Activated CD4-positive, alpha-beta T cell treated with anti-CD3 and anti-CD28 coated beads, Interleukin-2, amount 50 U/mL, for 1 hour (primary cell): ENCODE results near the gene PRKN.
"Not testable (repeated sequence)": the region's sequence is repeated elsewhere in the genome, so short reads cannot be mapped to it uniquely, and the experiment has no call there.

Experiments
- DNase-seq: peaks from one replicate; pipeline ENCODE4 v3.0.0-alpha.2; 2020

The PRKN gene

DNA sequence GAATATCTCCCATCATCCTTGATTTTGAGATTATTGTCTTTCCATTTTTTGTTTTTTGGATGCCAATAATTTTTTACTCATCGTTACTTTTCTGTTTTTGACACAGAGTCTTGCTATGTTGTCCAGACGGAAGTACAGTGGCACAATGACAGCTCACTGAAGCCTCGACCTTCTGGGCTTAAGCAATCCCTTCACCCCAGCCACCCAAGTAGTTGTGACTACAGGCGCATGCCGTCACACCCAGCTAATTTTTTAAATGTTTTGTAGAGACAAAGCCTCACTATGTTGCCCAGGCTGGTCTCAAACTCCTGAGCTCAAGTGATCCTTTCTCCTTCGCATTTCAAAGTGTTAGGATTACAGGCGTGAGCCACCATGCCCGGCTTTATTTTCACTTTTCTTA lies 851.3 kb downstream of the PRKN start:
- no peak for DNase-seq

DNA sequence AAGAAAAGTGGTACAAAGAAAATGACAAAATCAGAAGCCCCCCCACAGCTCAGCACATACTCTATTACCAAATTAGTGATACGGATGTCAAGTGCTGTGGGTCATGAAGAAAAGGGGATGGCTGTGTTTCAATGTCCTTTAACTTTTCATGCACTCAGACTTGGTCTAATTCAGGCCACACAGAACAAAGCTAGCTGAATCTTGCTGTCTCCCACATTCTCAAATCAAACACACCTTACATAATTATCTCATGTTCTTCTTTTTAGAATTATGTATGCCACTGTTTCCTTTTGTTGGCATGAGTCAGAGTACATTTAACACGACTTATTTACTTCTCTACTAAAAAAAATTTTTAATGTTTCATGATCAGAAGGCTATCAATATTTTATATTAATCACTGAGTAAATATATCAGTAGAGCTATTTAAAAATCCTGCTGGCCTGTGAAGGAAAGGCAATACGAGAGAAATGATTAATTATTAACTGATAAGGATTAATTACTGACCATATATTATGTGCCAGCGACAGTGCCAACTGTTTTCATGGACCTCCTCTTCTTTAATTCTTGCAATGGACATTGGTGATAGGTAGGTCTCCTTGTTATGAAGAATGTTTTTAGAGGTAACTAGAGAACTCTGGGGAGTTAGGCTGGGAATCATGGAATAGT lies 857.2 kb downstream of the PRKN start:
- no peak for DNase-seq

DNA sequence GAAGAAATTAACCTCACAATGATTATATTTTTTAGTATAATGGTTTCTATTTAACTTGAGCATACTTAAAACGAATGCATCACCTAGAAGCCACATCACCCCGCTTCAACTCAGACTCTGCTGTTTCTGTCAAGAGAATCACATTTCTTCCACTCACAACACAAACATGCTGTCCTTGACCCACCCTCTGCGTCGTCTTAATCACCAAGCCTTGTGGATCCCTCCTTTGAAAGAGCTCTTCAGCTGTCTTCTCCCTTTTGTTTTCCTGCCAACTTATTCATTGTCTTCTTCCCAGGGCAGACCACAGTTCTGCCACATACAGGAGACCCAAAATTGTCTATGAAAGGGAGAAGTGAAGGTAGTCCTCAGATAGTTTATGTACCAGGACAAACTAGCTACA lies 858.1 kb downstream of the PRKN start:
- no peak for DNase-seq

DNA sequence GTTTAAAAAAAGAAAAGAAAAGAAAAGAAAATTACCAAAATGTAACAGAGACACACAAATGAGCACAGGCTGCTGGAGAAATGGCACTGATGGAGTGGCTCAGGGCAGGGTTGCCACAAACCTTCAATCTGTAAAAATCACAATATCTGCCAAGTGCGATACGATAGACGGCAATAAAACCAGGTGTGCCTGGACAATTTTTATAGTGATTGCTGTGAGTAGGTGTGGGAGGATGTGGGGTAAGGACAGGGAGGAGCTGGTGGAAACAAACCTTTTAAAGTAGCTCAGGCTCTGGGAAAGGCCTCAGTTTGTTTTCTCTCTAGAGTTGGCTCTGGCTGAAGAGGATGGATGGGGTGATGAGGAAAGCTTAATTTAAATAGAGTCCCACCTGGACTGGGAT lies 861.0 kb downstream of the PRKN start:
- DNase-seq: no peak

DNA sequence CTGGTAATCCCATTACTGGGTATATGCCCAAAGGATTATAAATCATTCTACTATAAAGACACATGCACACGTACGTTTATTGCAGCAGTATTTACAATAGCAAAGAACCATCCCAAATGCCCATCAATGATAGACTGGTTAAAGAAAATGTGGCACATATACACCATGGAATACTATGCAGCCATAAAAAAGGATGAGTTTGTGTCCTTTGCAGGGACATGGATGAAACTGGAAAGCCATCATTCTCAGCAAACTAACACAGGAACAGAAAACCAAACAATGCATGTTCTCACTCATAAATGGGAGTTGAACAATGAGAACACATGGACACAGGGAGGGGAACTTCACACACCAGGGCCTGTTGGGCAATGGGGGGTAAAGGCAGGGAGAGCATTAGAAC lies 866.5 kb downstream of the PRKN start:
- DNase-seq: not testable (repeated sequence)

DNA sequence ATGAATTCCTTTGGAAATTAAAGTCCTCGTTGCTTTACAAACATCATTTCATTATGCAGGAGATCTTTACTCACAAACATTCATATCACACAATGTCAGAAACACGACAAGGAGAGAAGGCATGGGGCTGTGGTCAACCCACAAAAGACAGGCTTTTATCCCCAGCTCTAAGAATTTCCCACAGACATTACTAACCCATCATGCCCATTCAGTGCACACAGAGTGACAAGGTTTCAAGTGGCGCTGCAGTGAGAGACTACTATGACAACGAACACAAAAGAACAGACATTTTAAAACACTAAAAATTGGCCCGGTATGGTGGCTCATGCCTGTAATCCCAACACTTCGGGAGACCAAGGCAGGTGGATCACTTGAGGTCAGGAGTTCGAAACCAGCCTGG lies 873.9 kb downstream of the PRKN start:
- DNase-seq: no peak

DNA sequence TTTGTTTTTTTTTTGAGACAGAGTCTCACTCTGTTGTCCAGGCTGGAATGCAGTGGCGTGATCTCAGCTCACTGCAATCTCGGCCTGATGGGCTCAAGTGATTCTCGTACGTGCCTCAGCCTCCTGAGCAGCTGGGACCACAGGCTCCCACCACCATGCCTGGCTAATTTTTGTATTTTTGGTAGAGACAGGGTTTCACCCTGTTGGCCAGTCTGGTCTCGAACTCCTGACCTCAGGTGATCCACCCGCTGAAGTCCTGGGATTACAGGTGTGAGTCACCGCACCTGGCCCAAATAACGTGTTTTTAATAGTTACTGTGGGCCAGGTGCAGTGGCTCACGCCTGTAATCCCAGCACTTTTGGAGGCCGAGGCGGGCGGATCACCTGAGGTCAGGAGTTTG lies 876.1 kb downstream of the PRKN start:
- not testable (repeated sequence) for DNase-seq

DNA sequence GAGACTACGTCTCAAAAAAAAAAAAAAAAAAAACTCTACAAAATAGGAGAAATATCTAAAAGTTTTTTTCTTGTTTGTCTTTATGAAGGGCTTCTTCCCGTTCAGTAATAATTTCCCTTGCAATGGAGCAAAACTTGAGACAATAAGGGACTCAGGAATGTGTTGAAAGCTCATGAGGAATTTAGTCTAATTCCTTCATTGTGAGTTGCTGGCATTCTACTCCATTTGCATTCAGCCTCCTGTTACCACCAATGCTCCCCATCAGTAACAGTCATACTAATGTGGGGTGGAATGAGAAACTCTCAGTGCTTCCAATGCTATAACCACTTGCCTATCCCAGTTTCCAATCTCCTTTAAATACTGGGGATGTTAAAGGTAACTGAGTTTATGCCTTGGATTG lies 877.0 kb downstream of the PRKN start:
- no peak for DNase-seq

DNA sequence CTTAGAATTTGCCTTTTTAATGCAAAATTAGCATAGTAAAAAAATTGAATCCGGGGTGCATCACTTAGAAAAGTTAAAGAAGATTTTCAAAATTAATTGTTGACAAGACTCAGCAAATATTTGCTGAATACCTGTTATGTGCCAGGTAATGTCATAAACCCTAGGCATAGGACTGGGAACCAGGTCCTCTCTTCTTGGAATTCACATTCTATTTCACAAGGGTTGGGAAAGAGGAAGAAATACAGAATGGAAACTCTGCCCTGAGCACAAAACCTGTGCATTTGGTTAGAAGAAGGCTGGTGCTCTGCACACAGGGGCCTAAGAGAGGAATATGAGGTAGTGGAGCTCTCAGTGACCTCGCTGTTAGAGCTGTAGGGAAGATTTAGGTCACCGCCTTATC lies 879.9 kb downstream of the PRKN start:
- no peak for DNase-seq

DNA sequence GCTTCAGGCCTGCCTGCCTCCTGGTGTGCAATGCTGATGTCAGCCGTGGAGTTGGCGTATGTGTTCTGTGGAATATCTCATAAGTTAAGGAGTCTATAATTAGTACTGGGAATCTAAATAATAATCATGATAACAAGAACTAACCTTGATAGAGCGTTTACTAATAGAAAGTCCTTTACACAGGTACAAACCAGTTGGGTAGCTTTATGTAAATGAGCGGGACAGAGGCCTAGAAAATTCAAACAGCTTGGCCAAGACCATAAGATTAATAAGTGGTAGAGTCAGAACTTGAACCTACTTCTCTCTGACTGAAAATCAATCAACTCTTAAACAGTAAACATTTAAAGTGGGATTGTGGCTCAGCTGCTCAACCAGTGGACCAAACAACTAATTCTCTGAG lies 882.8 kb downstream of the PRKN start:
- no peak for DNase-seq

DNA sequence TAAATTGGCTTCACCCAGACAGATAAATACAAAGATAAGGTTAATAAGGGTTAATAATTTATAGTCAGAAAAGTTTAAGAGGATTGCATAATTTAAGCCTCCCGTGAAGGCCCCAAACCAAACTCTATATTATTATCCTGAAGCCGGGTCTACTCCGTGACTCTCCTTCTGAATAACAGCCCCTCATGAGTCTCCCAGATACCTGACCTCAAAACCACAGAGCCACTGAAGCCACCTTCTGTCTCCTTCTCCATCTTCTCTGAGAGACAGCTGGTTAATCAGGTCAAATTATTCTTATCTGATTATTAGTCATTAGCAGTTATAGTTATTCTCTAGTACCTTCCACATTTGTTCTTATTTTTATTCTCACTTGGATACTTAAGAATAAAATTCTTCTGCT lies 884.5 kb downstream of the PRKN start:
- DNase-seq: no peak

DNA sequence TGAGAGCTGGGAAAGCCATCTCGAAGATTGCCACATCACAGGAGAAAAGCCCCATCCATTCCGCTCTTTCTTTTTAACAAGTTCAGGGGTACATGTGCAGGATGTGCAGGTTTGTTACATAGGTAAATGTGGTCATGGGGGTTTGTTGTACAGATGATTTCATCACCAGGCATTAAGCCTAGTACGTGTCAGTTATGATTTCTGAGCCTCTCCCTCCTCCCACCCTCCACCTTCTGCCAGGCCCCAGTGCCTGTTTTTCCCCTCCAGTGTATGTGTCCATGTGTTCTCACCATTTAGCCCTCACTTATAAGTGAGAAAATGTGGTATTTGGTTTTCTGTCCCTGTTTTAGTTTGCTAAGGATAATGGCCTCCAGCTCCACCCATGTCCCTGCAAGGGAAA lies 887.2 kb downstream of the PRKN start:
- no peak for DNase-seq

DNA sequence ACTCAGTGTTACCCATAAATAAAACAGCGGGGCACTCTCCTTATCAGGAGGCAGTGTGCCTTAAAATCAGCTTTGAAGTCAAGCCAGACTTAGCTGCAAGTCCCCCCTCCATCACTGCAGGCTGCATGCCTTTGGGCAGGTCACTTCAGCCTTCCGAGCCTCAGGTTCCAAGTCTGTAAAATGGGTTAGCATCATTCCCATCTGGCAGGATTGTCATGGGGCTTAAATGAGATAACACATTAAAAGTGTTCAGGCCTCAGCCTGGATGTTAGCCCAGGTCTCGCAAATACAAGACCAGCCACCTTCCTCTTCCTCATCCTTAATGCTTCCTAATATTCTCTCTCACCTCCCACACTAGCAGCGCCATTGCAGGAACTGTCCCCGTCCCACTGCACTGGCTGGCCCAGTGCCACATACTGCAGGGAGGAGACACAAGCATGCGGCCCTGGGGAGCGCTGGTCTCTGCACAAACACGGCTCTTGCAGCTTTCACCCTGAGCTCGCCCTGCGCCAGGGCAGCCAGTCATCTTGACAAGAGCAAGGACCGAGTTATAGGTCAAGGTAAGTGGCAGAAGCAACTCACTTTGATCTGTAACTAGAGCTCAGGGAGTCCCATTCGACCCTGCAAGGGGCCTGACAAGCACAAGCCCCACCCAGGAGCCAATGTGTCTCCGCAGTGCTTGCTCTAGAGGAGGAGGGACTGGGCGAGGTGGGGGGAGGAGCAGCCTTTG lies 889.1 kb downstream of the PRKN start:
- DNase-seq: no peak

DNA sequence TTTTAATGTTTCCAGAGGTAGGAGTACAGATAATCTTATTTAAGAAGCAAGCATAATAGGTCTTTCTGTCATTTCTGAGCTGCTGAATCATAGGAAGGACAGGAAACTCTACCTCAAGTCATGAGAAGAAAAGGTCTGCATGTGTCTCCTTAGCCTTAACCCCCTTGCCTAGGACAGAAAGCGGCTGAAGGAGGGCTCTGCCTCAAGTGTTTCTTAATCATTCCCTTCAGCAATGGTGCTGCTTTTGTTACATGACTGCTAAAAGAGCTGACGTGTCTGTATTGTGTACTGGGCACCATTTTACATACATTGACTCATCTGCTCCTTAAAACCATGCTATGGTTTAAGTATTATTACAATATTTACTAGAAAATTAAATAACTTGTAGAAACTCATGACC lies 889.7 kb downstream of the PRKN start:
- no peak for DNase-seq

DNA sequence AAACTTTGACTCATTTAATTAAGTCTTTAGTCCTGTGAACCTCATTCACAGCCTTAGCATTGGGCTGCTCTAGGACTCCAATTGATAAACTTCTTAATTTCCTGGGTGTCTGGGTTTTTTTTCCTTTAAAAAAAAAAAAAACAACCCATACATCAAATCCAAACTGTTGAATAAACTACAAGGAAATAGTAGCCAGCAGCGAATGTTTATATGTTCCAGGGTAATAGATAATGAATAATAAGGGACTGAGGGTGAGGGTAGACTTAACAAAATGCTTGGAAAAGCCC lies 890.2 kb downstream of the PRKN start:
- no peak for DNase-seq

DNA sequence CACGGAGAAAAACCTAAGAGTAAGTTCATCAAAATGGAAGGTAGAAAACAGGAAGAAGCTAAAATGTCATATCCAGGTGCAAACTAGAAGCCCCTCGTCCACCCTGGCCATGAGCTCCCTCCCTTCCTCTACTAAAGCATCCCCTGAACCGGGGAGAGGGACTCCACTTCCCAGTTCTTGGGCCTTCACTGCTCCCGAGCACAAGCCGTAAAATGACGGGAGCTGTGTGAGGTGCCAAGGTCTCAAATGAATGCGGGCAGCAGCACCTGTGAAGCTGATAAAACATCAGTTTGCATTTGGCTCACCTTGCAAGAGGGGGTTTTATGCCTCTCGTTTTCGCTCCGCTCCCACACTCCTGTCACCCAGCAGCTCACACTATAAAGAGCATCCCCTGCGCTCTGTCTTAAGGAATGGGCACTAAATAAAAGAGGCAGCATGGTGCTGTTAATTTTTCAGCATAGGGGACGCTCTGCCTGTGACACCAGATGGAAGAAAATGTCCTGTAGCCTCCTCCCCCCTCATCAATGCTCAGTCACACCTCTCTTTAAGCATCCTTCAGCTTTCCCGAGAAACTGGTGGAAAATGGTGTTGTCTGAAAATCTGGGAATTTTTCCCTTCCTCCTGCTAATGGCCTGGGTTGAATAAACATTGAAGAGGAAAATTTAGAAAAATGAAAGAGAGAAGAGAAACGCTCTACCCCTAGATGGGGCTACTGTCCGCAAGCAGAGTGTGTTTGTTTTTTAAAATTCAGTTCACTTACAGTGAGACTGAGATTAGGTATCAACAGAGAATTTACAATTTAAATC lies 890.7 kb downstream of the PRKN start:
- no peak for DNase-seq

DNA sequence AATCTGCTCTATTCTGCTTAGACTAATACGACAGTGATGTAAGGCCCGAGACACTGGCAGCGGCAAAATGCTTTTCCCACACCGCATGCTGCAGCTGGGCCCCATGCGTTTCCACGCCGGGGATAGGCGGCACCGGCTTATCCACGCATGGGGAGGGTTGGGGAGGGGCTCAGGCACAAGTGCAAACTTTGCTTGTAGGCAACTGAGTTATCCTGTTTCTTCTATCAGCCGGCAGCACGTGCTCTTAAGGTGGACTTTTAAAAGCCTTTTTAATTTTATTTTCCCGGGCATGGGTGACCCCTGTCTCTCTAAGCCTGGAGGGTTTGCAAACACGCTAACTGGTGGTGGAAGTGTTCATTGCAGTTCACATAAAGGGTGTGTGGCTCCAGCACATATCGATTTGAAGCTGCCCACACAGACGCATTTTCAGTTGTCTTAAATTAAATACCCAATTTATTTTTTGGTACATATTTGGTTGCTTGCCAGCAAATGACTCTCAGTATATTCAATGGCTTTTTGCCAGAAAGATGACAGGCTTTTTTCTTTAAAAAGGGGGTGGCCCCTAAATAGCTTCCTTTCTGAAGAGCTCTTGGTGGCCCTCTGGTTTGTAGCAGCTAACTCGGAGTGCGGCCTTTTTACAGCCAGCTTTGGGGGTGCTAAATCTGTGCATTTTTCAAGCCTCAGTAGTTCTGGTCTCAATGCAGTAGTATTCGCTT lies 891.9 kb downstream of the PRKN start:
- DNase-seq: no peak

DNA sequence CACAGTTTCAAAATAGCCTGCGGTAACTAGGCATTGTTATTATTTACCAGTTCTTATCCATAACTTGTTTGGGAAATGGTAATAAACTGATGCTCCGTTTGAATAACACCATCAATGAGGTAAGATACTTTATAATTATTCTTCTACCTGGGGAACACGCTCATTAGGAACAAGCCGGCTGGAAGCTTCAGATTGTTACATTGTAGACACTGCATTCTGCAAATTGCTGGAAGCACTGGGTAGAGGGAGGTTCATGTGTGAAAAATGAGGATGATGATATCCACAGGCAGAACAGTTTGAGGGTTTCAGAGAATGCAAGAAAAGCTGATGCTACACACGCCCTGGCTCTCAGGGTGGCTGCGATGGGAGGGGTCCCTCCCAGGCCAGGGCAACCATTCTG lies 893.1 kb downstream of the PRKN start:
- no peak for DNase-seq

DNA sequence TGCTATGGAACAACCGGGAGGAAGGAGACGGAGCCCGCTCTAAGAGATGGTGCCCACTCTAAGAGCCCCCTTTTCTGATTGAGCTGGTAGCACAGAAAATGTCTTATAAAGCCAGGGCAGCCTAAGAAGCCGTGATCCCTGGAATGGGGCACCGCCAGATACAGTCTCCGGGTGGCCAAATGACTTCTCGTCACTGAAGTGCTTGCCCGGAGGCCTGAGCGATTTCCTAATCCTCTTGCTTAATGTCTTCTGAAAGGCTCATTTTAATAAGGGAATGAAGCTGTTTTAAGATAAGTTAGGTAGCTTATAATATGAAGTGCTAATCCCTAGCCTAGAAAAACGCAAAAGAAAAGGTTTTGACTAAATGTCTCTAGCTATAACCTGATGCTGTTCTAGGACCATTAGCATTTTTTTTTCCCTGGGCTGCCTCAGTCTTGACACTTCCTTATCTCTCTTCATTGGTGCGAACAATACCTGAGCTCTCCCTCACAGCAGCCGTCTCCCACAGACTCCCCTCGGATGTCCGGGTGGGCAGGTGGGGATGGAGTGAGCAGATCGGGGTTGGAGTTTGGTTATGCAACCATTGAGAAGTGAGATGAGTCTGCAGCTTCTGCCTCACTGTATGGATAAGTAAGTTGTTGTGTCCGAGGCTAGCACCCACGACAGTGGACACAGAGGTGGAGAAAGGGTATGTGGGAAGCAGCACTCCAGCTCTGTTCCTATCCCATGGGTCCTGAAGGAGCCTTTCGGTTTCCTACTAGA lies 894.3 kb downstream of the PRKN start:
- no peak for DNase-seq

DNA sequence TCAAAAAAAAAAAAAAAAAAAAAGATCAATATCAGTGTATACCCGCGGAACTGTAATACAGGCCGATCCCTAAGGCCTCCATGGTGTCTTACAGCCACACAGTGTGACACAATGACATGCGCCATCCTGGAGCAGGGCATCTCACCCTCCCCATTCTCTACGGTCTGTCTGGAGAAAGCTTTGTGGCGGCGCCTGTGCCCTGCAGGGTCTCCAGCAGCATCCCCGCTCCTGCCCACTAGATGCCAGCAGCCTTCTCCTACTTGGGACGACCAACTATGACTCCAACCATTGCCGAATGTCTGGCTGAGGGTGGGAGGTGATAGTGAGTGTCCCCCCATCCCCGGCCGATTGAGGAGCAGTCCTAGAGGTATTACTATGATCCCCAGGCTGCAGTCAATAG lies 894.9 kb downstream of the PRKN start:
- no peak for DNase-seq

DNA sequence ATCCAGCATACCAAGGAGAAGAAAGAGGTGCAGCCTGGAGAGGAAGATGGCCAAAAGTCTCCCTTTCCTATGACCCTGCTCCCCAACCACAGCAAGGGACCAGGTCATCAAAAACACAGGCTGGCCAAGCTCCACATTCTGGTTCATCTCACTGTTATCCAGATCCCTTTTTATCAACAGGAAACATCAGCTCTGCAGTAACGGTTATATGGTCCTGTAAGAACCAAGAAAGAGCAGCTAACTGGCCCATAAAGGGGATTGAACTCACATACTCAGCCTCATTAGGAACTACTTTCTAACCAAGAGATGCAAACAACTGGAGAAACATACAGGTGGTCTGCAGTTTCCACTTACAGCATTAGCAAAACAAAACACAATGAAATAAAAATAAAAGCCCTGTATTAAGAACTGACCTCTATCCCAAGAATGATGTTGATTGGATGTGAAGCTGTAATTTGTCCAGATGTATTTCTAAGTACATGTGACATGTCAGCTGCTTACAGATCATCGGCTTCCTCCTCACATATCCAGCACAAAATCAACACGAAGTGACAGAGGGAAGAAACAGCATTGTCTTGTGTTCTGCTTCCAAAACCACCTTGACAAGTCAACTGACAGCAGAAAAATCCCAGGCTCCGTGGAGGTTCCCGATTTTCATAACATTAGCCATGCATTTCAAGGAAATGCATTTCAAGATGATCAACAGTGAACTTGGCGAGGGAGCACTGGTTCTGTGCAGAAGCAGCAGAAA lies 896.5 kb downstream of the PRKN start:
- no peak for DNase-seq

DNA sequence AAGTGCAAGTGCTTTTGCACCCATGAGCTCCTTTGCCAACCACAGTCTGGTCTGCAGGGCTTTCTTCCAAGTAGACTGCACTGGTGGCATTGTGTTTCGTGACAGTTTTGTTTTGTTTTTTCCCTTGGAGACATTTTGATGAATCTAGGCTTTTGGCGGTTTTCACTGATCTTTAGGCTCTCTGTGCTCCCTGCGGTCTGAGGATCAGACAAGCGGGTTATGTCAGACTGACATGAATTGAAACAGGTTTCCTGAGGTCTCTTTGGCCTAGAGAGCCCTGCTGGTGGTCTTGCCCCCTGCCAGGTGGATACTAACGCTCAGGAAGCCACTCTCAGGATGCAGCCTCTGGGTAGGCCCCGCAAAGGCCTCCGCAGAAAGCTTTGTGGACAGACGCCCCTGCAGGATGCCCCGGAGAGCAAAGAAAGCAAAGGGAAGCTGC lies 898.3 kb downstream of the PRKN start:
- DNase-seq: no peak
